Pericardium fibroblast (primary cell): Measurements from ENCODE around the gene TBC1D8B. TPM values are rescaled to one million over a fixed set of nuclear protein-coding genes. Genes with fewer than 3 reads are reported as not detected.

Source experiments
- total RNA-seq: library from RNA; depleted of rRNA; stranded (reverse); fragments of >200 nt; gene quantifications from 2 replicates; pipeline ENCODE4 v1.2.3, GENCODE V29; 2015

TBC1D8B gene
- 6.7 TPM in 2 replicates for total RNA-seq

GRCh38 chrX:106802388-106803275 lies at the start of gene TBC1D8B:
Gene TBC1D8B, plus strand, starts transcription at chrX:106802673. Its CDS starts 181 bp downstream, at chrX:106802854.

GRCh38 chrX:106903291-106903824 lies 100.9 kb downstream of the TBC1D8B start, which contains the start of gene RIPPLY1:
Gene RIPPLY1, minus strand, starts transcription at chrX:106903341. Its CDS starts 54 bp downstream, at chrX:106903287.

GRCh38 chrX:106919932-106920452 lies 117.5 kb downstream of the TBC1D8B start, which contains the start of gene CLDN2:
Gene CLDN2, plus strand, starts transcription at chrX:106920402. Its CDS starts 7,827 bp downstream, at chrX:106928229.

Other genes starting within 250 kb of the TBC1D8B start
- 1.1 TPM in 1 of 2 replicates, not detected in the other for gene RADX, start 190.7 kb upstream of the TBC1D8B start, total RNA-seq
- 0.17 TPM in 1 of 2 replicates, not detected in the other for gene RNF128, start 76.0 kb upstream of the TBC1D8B start, total RNA-seq
- gene RIPPLY1, start 100.7 kb downstream of the TBC1D8B start, total RNA-seq: not detected in 2 replicates
- not detected in 2 replicates for gene CLDN2, start 117.7 kb downstream of the TBC1D8B start, total RNA-seq
- gene MORC4, start 197.5 kb downstream of the TBC1D8B start, total RNA-seq: 14.0 and 27.5 TPM in 2 replicates